SK-N-SH (cell line): Measurements from ENCODE around the gene LCE3E. TPM values are rescaled to one million over a fixed set of nuclear protein-coding genes. Genes with fewer than 3 reads are reported as not detected.

Experiments used
- CTCF ChIA-PET: fragments of 300-600, 350-600 bp; formaldehyde crosslinking; extraction: SDS; loops from one replicate; lab custom pipeline; 2021; lab: Yijun Ruan, JAX
- POLR2A ChIA-PET: fragments of 350-600 bp; sonication (Branson Sonifier 250); formaldehyde crosslinking; extraction: SDS; loops from one replicate; lab custom pipeline; 2020; ENCODE audit warnings: antibody characterized with exemption, inconsistent platforms; lab: Yijun Ruan, JAX
- DNase-seq: peaks from one replicate; pipeline ENCODE4 v3.0.0; 2012
- H2AFZ ChIP-seq: fragments of 200-600 bp; sonication (generic); 2 replicates; pipeline ENCODE4 v1.8.1; 2016; ENCODE audit warnings: antibody characterized with exemption, mild to moderate bottlenecking, low read depth
- H3F3A ChIP-seq: fragments of 200-600 bp; sonication (generic); replicated peaks from 2 replicates; pipeline ENCODE3; 2016; ENCODE audit warnings: antibody characterized with exemption, mild to moderate bottlenecking; ENCODE audit not compliant: insufficient read depth
- H3K27ac ChIP-seq, 2 experiments: fragments of 200-500 bp in 1 of 2; fragments of 200-600 bp in 1 of 2; sonication (Bioruptor generic) in 1 of 2; sonication (generic), shearing (Covaris generic) in 1 of 2; 2 replicates each; pipeline versions ENCODE4 v1.5.1 to v1.6.1; 2014 to 2016; ENCODE audit warnings: low read depth in 2 of 2, inconsistent platforms in 1 of 2, low read length in 1 of 2, mild to moderate bottlenecking in 1 of 2, mixed read lengths in 1 of 2
- H3K27me3 ChIP-seq: fragments of 200-600 bp; sonication (generic), shearing (Covaris generic); 2 replicates; pipeline ENCODE4 v1.6.1; 2016; ENCODE audit warnings: mixed run types; ENCODE audit not compliant: insufficient read depth
- H3K36me3 ChIP-seq, 2 experiments: fragments of 200-500 bp in 1 of 2; fragments of 200-600 bp in 1 of 2; sonication (Bioruptor generic) in 1 of 2; sonication (generic) in 1 of 2; replicated peaks in 1 of 2; 2 replicates each; pipeline versions ENCODE3 to v1.5.1; 2014 to 2016; ENCODE audit warnings: low read length in 1 of 2, mild to moderate bottlenecking in 1 of 2; ENCODE audit not compliant: insufficient read depth in 2 of 2, control insufficient read depth in 1 of 2
- H3K4me1 ChIP-seq, 2 experiments: fragments of 200-500 bp in 1 of 2; fragments of 200-600 bp in 1 of 2; sonication (Bioruptor generic) in 1 of 2; sonication (generic), shearing (Covaris generic) in 1 of 2; 2 replicates each; pipeline versions ENCODE4 v1.5.1 to v1.6.1; 2014 to 2016; ENCODE audit warnings: low read depth in 1 of 2, low read length in 1 of 2, mixed run types in 1 of 2; ENCODE audit not compliant: insufficient read depth in 2 of 2, control insufficient read depth in 1 of 2
- H3K4me2 ChIP-seq: fragments of 200-600 bp; sonication (generic), shearing (Covaris generic); 2 replicates; pipeline ENCODE4 v1.6.1; 2017; ENCODE audit warnings: mixed run types
- H3K4me3 ChIP-seq, 2 experiments: fragments of 200-500 bp in 1 of 2; fragments of 200-600 bp in 1 of 2; sonication (Bioruptor generic) in 1 of 2; sonication (generic), shearing (Covaris generic) in 1 of 2; 2 replicates each; pipeline versions ENCODE4 v1.5.1 to v1.8.1; 2014 to 2016; ENCODE audit warnings: low read depth in 2 of 2, inconsistent platforms in 1 of 2, low read length in 1 of 2, mild to moderate bottlenecking in 1 of 2, mixed read lengths in 1 of 2, moderate library complexity in 1 of 2
- H3K79me2 ChIP-seq: fragments of 200-600 bp; sonication (generic); 2 replicates; pipeline ENCODE4 v1.8.1; 2017; ENCODE audit warnings: mild to moderate bottlenecking; ENCODE audit not compliant: insufficient read depth
- H3K9ac ChIP-seq: fragments of 200-600 bp; sonication (generic); 2 replicates; pipeline ENCODE4 v1.6.1; 2017; ENCODE audit warnings: mixed run types
- H3K9me2 ChIP-seq: fragments of 200-600 bp; sonication (generic); 2 replicates; pipeline ENCODE4 v1.6.1; 2017; ENCODE audit warnings: mixed run types
- H3K9me3 ChIP-seq: fragments of 200-600 bp; sonication (generic); 2 replicates; pipeline ENCODE4 v1.6.1; 2017; ENCODE audit warnings: mixed run types, mild to moderate bottlenecking, moderate library complexity
- H4K20me1 ChIP-seq: fragments of 200-600 bp; sonication (generic); 2 replicates; pipeline ENCODE4 v1.6.1; 2017; ENCODE audit warnings: mild to moderate bottlenecking, mixed run types; ENCODE audit not compliant: insufficient read depth
- ELF1 ChIP-seq: IDR thresholded peaks from 2 replicates; pipeline ENCODE4 v1.4.0; 2012
- EP300 ChIP-seq, 2 experiments: IDR thresholded peaks; 2 replicates each; pipeline versions ENCODE4 v1.4.0 to v1.6.1; 2012; ENCODE audit warnings: borderline replicate concordance in 1 of 2, low read depth in 1 of 2, low read length in 1 of 2
- FOSL2 ChIP-seq: IDR thresholded peaks from 2 replicates; pipeline ENCODE4 v1.4.0; 2012; ENCODE audit warnings: low read depth, mild to moderate bottlenecking, moderate library complexity, borderline replicate concordance
- MEF2A ChIP-seq: IDR thresholded peaks from 2 replicates; pipeline ENCODE4 v1.4.0; 2012; ENCODE audit warnings: low read depth, borderline replicate concordance
- NFIC ChIP-seq: IDR thresholded peaks from 2 replicates; pipeline ENCODE4 v1.4.0; 2012; ENCODE audit warnings: borderline replicate concordance
- RAD21 ChIP-seq: IDR thresholded peaks from 2 replicates; pipeline ENCODE4 v1.6.1; 2012; ENCODE audit warnings: mild to moderate bottlenecking, low read length
- RXRA ChIP-seq: IDR thresholded peaks from 2 replicates; pipeline ENCODE4 v1.4.0; 2012; ENCODE audit warnings: low read depth, mild to moderate bottlenecking, borderline replicate concordance
- TEAD4 ChIP-seq: IDR thresholded peaks from 2 replicates; pipeline ENCODE4 v1.4.0; 2012; ENCODE audit warnings: mild to moderate bottlenecking, borderline replicate concordance; ENCODE audit not compliant: insufficient read depth
- WGBS: methylation state at CpG from one replicate; pipeline ENCODE4 v1.1.6; 2017; ENCODE audit warnings: low lambda C conversion rate; 5-methylcytosine and 5-hydroxymethylcytosine counted together
- polyA plus RNA-seq, 3 experiments: library from polyadenylated mRNA; depleted of rRNA; stranded (reverse); fragments of >200 nt; gene quantifications; 2 replicates each; pipeline ENCODE4 v1.2.3, GENCODE V29; 2012
- TF ChIP-seq, protein P1 (sequence below): fragments of 150-350 bp; IDR thresholded peaks from 2 replicates; pipeline ENCODE4 v1.6.1; 2016; ENCODE audit warnings: mild to moderate bottlenecking, low read depth, low read length
- TF ChIP-seq, protein P2 (sequence below): IDR thresholded peaks from 2 replicates; pipeline ENCODE4; 2012
- TF ChIP-seq, protein P3 (sequence below): fragments of 200-600 bp; sonication (generic); IDR thresholded peaks from 2 replicates; pipeline ENCODE4 v1.6.1; 2017; ENCODE audit warnings: antibody characterized with exemption, mild to moderate bottlenecking, moderate library complexity
- TF ChIP-seq, protein P4 (sequence below): IDR thresholded peaks from 2 replicates; pipeline ENCODE4 v1.4.0; 2012; ENCODE audit warnings: low read depth, borderline replicate concordance

Gene LCE3E
- polyA plus RNA-seq, 1 of the 3 experiments (the other 2 are of a cell fraction): not detected

DNA sequence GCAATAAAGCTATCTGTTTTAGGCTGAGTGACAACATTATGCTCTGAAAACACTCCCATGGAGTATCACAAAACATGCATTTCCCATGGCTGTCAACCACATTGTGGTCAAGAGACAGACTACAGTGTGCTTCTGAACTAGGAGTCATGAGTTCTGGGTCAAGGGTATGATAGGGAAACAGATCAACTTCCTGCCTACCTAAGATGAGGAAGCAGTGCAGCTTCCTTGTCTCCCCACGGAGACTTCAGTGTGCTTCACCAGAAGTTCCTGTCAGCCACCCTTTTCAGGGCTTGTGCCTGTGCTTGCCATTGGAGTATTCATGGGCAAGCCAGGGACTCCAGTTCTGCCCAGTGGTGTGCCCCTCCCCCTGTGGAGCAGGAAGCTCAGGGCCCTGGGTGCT, 19.9 kb downstream of the LCE3E start:
- Histone ChIP-seq H3K4me1 (no peaks in the 10 kb centered on the region), H3K36me3 (no peaks in the 10 kb centered on the region), H3K9ac (no peak overlapping the region), H3K79me2 (no peaks in the 10 kb centered on the region), H3F3A (no peaks in the 10 kb centered on the region), H3K27me3 (no peaks in the 10 kb centered on the region), H3K4me2 (no peak overlapping the region), H2AFZ (no peak overlapping the region), H3K27ac (no peak overlapping the region), H4K20me1 (no peaks in the 10 kb centered on the region), H3K4me3 (no peak overlapping the region), H3K9me2 (no peaks in the 10 kb centered on the region), H3K9me3 (no peaks in the 10 kb centered on the region)
- POLR2A ChIA-PET: no interaction called here
- TF ChIP-seq, protein P1, sequence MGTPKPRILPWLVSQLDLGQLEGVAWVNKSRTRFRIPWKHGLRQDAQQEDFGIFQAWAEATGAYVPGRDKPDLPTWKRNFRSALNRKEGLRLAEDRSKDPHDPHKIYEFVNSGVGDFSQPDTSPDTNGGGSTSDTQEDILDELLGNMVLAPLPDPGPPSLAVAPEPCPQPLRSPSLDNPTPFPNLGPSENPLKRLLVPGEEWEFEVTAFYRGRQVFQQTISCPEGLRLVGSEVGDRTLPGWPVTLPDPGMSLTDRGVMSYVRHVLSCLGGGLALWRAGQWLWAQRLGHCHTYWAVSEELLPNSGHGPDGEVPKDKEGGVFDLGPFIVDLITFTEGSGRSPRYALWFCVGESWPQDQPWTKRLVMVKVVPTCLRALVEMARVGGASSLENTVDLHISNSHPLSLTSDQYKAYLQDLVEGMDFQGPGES: no peak
- TF ChIP-seq ELF1 (no peak), MEF2A (no peak), RAD21 (no peak), NFIC (no peak), EP300 (IDR thresholded peaks at IDR 0.05; ENCODE audit: borderline replicate concordance in 1 of 2, low read depth in 1 of 2, low read length in 1 of 2) (no peak), FOSL2 (no peak)
- TF ChIP-seq, protein P2, sequence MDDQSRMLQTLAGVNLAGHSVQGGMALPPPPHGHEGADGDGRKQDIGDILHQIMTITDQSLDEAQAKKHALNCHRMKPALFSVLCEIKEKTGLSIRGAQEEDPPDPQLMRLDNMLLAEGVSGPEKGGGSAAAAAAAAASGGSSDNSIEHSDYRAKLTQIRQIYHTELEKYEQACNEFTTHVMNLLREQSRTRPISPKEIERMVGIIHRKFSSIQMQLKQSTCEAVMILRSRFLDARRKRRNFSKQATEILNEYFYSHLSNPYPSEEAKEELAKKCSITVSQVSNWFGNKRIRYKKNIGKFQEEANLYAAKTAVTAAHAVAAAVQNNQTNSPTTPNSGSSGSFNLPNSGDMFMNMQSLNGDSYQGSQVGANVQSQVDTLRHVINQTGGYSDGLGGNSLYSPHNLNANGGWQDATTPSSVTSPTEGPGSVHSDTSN: no peak
- no peak for DNase-seq
- 0% methylated on average over 1 of the region's 1 CpG for WGBS
- CTCF ChIA-PET: interaction anchor here (0.6 kb wide), 1 partner anchor 440 kb away, joined by 3 read pairs; no protein-coding TSS in a partner anchor

DNA sequence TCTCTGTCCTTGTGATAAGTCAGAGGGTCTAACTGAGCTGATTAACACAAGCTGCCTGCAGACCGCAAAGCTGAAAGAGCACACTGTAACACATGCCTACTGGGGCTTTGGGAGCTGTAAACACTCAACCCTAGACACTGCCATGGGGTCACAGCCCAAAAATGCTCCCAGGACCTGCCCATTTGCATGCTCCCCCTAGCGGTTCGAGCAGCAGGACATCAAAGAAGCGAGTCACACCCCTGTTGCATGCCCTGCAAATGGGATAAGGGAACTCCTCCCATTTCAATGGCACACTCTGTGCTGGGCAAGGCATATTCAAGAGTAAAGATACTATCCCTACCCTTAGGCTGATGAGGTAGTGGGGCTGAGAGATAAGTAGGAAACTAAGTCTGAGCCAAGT, 22.8 kb downstream of the LCE3E start:
- POLR2A ChIA-PET: no interaction called here
- Histone ChIP-seq H3K9me2 (no peaks in the 10 kb centered on the region), H3K4me3 (no peak overlapping the region), H3K9ac (no peak overlapping the region), H3K79me2 (no peaks in the 10 kb centered on the region), H3K36me3 (no peaks in the 10 kb centered on the region), H3F3A (no peaks in the 10 kb centered on the region), H3K27ac (no peak overlapping the region), H3K27me3 (no peaks in the 10 kb centered on the region), H3K4me1 (no peaks in the 10 kb centered on the region), H3K9me3 (no peaks in the 10 kb centered on the region), H4K20me1 (no peaks in the 10 kb centered on the region), H3K4me2 (no peak overlapping the region), H2AFZ (no peak overlapping the region)
- TF ChIP-seq, protein P3, sequence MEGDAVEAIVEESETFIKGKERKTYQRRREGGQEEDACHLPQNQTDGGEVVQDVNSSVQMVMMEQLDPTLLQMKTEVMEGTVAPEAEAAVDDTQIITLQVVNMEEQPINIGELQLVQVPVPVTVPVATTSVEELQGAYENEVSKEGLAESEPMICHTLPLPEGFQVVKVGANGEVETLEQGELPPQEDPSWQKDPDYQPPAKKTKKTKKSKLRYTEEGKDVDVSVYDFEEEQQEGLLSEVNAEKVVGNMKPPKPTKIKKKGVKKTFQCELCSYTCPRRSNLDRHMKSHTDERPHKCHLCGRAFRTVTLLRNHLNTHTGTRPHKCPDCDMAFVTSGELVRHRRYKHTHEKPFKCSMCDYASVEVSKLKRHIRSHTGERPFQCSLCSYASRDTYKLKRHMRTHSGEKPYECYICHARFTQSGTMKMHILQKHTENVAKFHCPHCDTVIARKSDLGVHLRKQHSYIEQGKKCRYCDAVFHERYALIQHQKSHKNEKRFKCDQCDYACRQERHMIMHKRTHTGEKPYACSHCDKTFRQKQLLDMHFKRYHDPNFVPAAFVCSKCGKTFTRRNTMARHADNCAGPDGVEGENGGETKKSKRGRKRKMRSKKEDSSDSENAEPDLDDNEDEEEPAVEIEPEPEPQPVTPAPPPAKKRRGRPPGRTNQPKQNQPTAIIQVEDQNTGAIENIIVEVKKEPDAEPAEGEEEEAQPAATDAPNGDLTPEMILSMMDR: peak; percentile 40
- no peak for TF ChIP-seq TEAD4
- TF ChIP-seq RXRA: no peak
- TF ChIP-seq, protein P4, sequence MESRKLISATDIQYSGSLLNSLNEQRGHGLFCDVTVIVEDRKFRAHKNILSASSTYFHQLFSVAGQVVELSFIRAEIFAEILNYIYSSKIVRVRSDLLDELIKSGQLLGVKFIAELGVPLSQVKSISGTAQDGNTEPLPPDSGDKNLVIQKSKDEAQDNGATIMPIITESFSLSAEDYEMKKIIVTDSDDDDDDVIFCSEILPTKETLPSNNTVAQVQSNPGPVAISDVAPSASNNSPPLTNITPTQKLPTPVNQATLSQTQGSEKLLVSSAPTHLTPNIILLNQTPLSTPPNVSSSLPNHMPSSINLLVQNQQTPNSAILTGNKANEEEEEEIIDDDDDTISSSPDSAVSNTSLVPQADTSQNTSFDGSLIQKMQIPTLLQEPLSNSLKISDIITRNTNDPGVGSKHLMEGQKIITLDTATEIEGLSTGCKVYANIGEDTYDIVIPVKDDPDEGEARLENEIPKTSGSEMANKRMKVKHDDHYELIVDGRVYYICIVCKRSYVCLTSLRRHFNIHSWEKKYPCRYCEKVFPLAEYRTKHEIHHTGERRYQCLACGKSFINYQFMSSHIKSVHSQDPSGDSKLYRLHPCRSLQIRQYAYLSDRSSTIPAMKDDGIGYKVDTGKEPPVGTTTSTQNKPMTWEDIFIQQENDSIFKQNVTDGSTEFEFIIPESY: no peak
- no peak for DNase-seq
- CTCF ChIA-PET: interaction anchor here (2.2 kb wide), 1 partner anchor 10 kb away, joined by 9 read pairs; no protein-coding TSS in a partner anchor
- 10% methylated on average over 4 of the region's 4 CpGs for WGBS
